Bronchial epithelial cell (primary cell): ENCODE measurements around the gene SENP3. TPM values are rescaled to one million over a fixed set of nuclear protein-coding genes. Genes with fewer than 3 reads are reported as not detected.

Experiments
- DNase-seq: peaks from one replicate; pipeline ENCODE4 v3.0.0-alpha.2; 2010; ENCODE audit warnings: low read depth
- FAIRE-seq: peaks from 2 replicates; lab custom pipeline; 2011; peaks lifted over from hg19 to GRCh38; lab: Jason Lieb, UNC
- H3K27me3 ChIP-seq: 2 replicates; pipeline ENCODE4 v1.5.1; 2011; ENCODE audit warnings: low read length; ENCODE audit not compliant: control insufficient read depth, insufficient read depth
- H3K36me3 ChIP-seq: 2 replicates; pipeline ENCODE4 v1.5.1; 2011; ENCODE audit warnings: low read length; ENCODE audit not compliant: control insufficient read depth, insufficient read depth
- H3K4me3 ChIP-seq: 2 replicates; pipeline ENCODE4 v1.5.1; 2011; ENCODE audit warnings: mild to moderate bottlenecking, low read depth, low read length, control low read depth
- total RNA-seq: library from RNA; depleted of rRNA; stranded (reverse); fragments of >200 nt; gene quantifications from 2 replicates; pipeline ENCODE4 v1.2.1, GENCODE V29; 2014
- TF ChIP-seq, protein P1 (sequence below): IDR thresholded peaks from 2 replicates; pipeline ENCODE4 v1.5.1; 2011; ENCODE audit warnings: mild to moderate bottlenecking, moderate library complexity, low read length, control low read depth, inconsistent platforms; ENCODE audit not compliant: insufficient read depth, severe bottlenecking

Gene SENP3
- 94.7 and 129 TPM in 2 replicates for total RNA-seq

DNA sequence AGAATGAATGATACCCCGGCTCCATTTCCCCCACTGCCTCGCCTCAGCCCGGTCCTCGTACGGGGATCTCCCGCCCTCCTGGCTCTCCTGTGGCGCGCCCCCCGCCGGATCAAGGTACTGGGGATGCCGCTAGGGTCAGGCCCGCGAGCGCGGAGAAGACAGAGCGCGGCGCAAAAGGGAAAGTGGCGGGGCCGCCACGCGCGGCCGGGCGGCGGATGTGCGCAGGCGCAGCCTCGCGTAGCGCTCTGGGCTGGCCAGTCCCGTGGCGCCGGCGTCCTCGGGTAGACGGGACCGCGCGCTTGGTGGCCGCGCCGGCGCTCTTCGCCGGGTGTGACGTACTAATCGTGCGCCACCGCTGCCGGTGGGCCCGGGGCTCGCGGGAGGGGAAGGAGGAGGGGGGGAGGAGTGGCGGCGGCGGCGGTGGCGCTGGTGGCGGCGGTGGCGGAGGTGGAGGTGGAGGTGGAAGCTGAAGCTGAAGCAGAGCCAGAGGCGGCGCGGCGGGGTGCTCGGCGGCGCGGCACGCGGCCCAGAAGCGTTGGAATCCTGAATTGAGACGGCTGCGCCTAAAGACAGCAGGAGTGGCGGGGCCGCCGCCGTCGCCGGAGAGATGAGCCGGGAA is at the start of gene SENP3:
SENP3 (plus strand) TSS at position 331 of the 619 bp plus-strand sequence. CDS start 1,158 bp downstream, outside the sequence.
- TF ChIP-seq, protein P1, sequence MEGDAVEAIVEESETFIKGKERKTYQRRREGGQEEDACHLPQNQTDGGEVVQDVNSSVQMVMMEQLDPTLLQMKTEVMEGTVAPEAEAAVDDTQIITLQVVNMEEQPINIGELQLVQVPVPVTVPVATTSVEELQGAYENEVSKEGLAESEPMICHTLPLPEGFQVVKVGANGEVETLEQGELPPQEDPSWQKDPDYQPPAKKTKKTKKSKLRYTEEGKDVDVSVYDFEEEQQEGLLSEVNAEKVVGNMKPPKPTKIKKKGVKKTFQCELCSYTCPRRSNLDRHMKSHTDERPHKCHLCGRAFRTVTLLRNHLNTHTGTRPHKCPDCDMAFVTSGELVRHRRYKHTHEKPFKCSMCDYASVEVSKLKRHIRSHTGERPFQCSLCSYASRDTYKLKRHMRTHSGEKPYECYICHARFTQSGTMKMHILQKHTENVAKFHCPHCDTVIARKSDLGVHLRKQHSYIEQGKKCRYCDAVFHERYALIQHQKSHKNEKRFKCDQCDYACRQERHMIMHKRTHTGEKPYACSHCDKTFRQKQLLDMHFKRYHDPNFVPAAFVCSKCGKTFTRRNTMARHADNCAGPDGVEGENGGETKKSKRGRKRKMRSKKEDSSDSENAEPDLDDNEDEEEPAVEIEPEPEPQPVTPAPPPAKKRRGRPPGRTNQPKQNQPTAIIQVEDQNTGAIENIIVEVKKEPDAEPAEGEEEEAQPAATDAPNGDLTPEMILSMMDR: no peak
- H3K36me3 ChIP-seq: peaks cover 14% of the 10 kb centered on the region
- H3K27me3 ChIP-seq: no peaks in the 10 kb centered on the region
- DNase-seq (peak; percentile 63), FAIRE-seq (no peak)
- H3K4me3 ChIP-seq: peak within 1 kb of the TSS; percentile 74

DNA sequence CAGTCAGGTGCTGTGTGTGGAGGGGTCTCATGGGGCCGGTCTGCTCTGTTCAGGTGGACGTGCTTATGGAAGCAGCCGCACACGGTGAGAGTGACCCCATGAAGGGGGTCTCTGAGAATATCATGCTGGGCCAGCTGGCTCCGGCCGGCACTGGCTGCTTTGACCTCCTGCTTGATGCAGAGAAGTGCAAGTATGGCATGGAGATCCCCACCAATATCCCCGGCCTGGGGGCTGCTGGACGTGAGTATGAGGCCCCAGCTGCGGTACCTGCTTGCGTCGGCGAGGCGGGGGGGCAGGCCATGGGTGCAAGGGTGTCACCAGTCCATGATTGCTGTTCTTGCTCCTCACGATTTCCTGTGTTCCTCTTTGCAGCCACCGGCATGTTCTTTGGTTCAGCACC is 49.6 kb upstream of the SENP3 start:
- DNase-seq (no peak), FAIRE-seq (no peak)
- Histone ChIP-seq H3K4me3 (no peak overlapping the region), H3K36me3 (peaks cover 43% of the 10 kb centered on the region), H3K27me3 (no peaks in the 10 kb centered on the region)
- TF ChIP-seq, protein P1: no peak

DNA sequence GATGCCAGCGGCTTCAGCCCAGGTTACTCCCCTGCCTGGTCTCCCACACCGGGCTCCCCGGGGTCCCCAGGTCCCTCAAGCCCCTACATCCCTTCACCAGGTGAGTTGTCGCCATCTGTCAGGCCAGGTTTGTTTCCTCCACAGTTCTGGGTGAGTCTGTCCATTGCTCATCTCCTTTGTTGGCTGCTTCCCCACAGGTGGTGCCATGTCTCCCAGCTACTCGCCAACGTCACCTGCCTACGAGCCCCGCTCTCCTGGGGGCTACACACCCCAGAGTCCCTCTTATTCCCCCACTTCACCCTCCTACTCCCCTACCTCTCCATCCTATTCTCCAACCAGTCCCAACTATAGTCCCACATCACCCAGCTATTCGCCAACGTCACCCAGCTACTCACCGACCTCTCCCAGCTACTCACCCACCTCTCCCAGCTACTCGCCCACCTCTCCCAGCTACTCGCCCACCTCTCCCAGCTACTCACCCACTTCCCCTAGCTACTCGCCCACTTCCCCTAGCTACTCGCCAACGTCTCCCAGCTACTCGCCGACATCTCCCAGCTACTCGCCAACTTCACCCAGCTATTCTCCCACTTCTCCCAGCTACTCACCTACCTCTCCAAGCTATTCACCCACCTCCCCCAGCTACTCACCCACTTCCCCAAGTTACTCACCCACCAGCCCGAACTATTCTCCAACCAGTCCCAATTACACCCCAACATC is 48.7 kb upstream of the SENP3 start:
- H3K27me3 ChIP-seq: no peaks in the 10 kb centered on the region
- TF ChIP-seq, protein P1: no peak
- peaks cover 41% of the 10 kb centered on the region for H3K36me3 ChIP-seq
- FAIRE-seq: no peak
- DNase-seq: no peak
- H3K4me3 ChIP-seq: no peak overlapping the region

DNA sequence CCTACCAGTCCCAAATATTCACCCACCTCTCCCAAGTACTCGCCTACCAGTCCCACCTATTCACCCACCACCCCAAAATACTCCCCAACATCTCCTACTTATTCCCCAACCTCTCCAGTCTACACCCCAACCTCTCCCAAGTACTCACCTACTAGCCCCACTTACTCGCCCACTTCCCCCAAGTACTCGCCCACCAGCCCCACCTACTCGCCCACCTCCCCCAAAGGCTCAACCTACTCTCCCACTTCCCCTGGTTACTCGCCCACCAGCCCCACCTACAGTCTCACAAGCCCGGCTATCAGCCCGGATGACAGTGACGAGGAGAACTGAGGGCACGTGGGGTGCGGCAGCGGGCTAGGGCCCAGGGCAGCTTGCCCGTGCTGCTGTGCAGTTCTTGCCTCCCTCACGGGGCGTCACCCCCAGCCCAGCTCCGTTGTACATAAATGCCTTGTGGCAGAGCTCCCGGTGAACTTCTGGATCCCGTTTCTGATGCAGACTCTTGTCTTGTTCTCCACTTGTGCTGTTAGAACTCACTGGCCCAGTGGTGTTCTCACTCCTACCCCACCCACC is 47.8 kb upstream of the SENP3 start:
- Histone ChIP-seq H3K36me3 (peaks cover 33% of the 10 kb centered on the region), H3K27me3 (no peaks in the 10 kb centered on the region), H3K4me3 (no peak overlapping the region)
- FAIRE-seq (no peak), DNase-seq (no peak)
- TF ChIP-seq, protein P1: no peak

DNA sequence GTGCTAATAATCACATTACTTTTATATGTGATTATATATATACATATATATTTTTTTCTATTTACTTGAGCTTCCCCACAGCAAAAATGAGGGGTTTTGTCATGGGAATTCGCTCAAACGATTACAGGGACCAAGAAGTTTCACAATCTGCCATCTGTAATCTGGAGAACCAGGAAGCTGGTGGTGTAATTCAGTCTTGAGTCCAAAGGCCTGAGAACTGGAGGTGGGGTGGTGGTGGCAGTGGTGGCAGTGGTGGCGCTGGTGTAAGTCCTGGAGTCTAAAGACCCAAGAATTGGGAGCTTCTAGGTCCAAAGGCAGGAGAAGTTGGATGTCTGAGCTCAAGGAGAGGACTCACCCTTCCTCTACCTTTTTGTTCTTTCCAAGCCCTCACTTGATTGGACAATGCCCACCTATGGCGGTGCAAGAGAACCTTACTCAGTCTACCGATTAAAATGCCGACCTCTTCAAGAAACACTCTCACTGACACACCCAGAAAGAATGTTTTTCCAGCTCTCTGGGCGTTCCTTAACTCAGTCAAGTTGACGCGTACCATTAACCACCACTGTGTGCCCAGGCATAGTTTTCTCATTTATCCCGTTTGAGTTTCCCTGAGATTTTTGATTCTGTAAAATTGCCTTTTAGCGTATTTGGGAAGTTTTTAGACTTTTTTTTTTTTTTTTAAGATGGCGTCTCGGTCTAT is 45.7 kb upstream of the SENP3 start:
- H3K36me3 ChIP-seq: peaks cover 20% of the 10 kb centered on the region
- DNase-seq (no peak), FAIRE-seq (no peak)
- no peak overlapping the region for H3K4me3 ChIP-seq
- TF ChIP-seq, protein P1: no peak
- no peaks in the 10 kb centered on the region for H3K27me3 ChIP-seq
